Activated CD8-positive, alpha-beta memory T cell treated with anti-CD3 and anti-CD28 coated beads, Interleukin-2, amount 50 U/mL, for 24 hours (primary cell): ENCODE results near the gene RNF130.
A peak's percentile ranks its signal among the peaks of the same experiment; 100 is the strongest.

ENCODE experiments used
- DNase-seq: peaks from one replicate; pipeline ENCODE4 v3.0.0-alpha.2; 2020; ENCODE audit errors: extremely low read depth

RNF130 gene

GRCh38 chr5:179916523-179916922, 155.0 kb downstream of the RNF130 start:
- no peak for DNase-seq

DNA sequence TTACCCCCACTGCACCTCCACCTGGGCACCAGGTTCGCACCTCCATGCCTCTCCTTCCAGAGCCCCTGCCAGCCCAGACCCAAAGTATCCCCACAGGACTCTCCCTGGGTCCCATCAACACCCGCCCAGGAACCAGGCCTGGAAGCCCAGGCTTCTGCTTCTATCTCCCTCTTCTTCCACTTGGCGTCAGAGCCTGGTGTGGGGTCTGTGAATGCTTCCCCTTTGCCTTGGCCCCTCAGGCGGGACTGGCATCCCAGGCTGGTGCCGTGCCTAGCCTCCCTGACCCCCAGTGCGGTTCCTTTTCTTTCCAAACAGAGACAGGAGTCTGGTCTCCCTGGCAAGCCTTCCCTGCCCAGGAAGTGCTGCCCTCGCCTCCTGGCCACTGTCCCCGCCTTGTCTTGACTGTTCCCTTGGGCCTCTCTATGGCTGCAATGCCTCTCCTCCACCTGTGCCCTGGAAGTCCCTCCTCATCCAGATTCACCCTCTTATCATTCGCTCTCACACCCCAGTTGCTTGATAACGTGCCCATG, 156.1 kb downstream of the RNF130 start:
- DNase-seq, result no peak

GRCh38 chr5:179914032-179914755, 157.4 kb downstream of the RNF130 start:
- DNase-seq, result no peak

- no peak for DNase-seq
These were observed 158.1 kb downstream of the RNF130 start for GRCh38 chr5:179913461-179913860.

GRCh38 chr5:179912951-179913350, 158.6 kb downstream of the RNF130 start:
- DNase-seq, result no peak

GRCh38 chr5:179912386-179912785, 159.2 kb downstream of the RNF130 start:
- DNase-seq, result no peak

DNA sequence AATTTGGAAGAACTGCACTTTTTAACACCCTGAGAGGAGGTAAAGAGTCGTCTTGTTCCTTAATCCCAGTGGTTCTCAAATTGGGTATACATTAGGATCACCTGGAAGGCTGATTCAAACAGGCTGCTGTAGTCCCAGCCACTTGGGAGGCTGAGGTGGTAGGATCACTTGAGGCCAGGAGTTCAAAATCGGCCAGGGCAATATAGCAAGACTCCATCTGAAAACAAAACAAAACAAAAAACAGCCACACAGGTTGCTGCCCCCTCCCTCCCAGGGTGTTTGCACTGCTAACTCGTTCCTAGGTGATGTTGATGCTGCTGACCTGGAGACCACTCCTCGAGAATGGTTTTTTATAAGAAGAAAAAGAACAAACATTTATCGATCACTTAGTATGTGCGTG, 162.3 kb downstream of the RNF130 start:
- no peak for DNase-seq

DNA sequence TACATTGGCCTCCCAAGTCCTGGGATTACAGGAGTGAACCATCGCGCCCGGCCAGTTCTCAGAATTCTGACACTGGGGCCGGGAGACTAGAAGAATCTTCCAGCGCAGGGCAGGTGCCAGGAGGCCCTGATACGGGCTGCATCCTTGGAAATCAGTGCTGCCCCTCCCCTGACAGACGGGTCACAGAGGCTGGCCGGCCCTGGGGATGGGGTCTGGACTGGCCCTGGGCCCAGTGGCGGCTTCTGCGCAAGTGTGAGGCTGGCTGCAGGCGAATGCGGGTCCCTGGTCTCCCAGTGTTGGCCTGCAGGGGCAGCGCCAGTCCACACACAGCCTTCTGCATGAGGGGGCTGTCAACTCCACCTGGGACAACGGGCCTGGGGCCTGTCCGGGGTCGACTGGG, 163.0 kb downstream of the RNF130 start:
- no peak for DNase-seq

DNA sequence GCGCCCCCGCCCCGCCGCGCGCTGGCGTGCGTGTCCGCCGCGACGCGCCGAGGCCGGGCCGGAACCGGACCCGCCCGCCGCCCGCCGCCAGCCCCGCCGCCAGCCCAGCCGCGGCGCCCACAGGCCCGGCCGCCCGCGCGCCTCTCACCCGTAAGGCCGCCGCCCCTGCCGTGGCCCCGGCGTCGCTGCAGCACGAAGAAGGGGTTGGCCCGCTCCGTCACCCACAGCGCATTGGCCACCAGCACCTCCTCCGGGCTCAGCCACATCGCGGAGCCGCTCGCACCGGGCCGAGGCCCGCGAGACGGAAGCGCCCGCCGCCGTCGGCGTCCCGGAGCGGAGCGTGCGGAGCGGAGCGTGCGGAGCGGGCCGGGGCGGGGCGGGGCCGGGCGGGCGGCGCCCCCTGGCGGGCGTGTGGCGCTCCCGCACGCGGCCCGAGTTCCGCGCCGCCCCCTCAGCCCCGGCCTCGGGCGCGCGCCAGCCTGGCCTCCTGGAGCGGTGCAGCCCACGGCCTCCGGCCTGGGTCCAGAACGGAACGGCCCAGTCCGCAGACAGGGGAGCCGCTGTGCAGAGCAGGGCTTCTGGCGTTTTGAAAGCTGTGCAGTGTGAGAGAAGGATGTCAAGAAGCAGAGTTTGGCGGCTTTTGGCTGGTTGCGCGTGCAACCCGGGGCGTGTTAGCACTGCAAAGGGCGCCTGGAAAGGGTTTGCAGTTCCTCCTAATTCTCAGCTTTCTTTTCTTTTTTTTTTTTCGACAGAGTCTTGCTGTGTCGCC, 163.8 kb downstream of the RNF130 start, which contains the start of gene TBC1D9B:
Gene TBC1D9B (minus strand): TSS at position 342 of the 769 bp plus-strand sequence. CDS start 76 bp downstream, at position 266.
- DNase-seq, result peak; percentile 7

DNA sequence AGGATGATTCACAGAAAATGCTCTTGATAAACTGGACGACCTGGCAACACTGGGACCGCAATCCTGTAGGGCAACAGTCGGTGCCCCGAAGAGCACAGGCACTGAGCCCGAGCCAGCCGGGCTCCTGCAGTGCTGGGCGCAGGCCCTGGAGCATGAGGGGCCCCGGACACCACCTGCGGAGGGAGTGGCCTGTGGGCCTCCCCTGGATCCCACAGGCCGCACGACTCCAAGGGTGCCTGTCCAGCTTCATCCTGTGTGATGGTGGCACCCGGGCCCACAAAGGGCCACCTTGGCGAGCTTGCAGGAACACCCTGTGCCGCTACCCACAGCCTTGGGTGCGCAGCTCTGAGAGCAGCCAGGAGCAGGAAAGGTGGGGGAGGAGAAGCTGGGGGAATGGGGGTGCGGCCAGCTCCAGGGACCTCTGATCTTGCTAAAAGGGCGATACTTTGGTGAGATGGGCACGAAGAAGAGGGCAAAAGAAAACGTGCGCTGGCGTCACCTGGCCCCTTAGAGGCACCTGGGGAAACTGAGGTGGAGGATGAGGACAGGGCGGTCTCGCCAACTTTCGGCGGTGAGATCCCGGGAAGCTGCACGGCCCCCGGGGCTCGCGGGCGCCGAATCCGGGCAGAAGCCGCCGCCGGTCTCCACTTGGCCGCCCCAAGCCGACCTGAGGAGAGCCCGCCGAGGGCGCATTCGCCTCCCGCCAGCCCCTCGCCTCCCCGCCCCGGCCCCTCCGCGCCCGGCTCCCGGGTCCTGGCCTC, 164.6 kb downstream of the RNF130 start:
- no peak for DNase-seq

- DNase-seq, result no peak
These were observed 165.2 kb downstream of the RNF130 start for GRCh38 chr5:179906294-179906794.

DNA sequence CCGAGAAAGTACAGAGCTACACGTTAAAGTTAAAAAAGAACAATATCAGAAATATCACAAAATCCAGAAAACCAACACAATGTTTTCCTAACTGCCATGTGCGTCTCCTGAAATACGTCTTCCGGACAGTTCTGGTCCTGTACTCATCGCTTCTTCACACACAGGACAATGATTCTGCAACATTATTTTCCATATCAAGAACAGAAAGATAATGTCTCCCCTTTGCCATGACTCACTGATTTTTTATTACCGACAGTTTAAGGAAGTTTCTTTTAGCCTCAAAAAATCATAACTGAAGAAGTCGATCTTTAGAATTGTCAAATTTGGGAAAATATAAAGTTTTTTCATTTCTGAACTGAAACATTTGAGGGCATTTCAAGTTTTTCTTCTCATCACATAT, 166.4 kb downstream of the RNF130 start:
- no peak for DNase-seq
